ENCODE data around the gene BAG3.

The BAG3 gene

GRCh38 chr10:119673271-119673670, 22.1 kb downstream of the BAG3 start:
- no peak for TF ChIP-seq CTCF (IDR thresholded peaks at IDR 0.05; ENCODE audit: borderline replicate concordance, insufficient read depth, low read depth, low read length)
- no peak overlapping the region for H3K4me3 ChIP-seq (ENCODE audit: low read depth, low read length)

- TF ChIP-seq CTCF (IDR thresholded peaks at IDR 0.05; ENCODE audit: borderline replicate concordance, insufficient read depth, low read depth, low read length) = no peak
- H3K4me3 ChIP-seq (ENCODE audit: low read depth, low read length) = no peak overlapping the region
Observed at GRCh38 chr10:119675483-119676170, 24.4 kb downstream of the BAG3 start.

- no peak for TF ChIP-seq CTCF (IDR thresholded peaks at IDR 0.05; ENCODE audit: borderline replicate concordance, insufficient read depth, low read depth, low read length)
Observed at GRCh38 chr10:119677126-119677525, 25.9 kb downstream of the BAG3 start.

GRCh38 chr10:119677904-119678755, 26.9 kb downstream of the BAG3 start:
- no peak for TF ChIP-seq CTCF (IDR thresholded peaks at IDR 0.05; ENCODE audit: borderline replicate concordance, insufficient read depth, low read depth, low read length)
- H3K4me3 ChIP-seq (ENCODE audit: low read depth, low read length) = no peak overlapping the region

More at GRCh38 chr10:119677126-119677525, 25.9 kb downstream of the BAG3 start:
- no peak overlapping the region for H3K4me3 ChIP-seq (ENCODE audit: low read depth, low read length)

GRCh38 chr10:119679480-119679829, 28.3 kb downstream of the BAG3 start:
- TF ChIP-seq CTCF (IDR thresholded peaks at IDR 0.05; ENCODE audit: borderline replicate concordance, insufficient read depth, low read depth, low read length) = no peak
- no peak overlapping the region for H3K4me3 ChIP-seq (ENCODE audit: low read depth, low read length)

GRCh38 chr10:119680050-119680449, 28.9 kb downstream of the BAG3 start:
- H3K4me3 ChIP-seq (ENCODE audit: low read depth, low read length) = no peak overlapping the region
- TF ChIP-seq CTCF (IDR thresholded peaks at IDR 0.05; ENCODE audit: borderline replicate concordance, insufficient read depth, low read depth, low read length) = no peak
